ENCODE measurements around the gene TTC39A.

DNA sequence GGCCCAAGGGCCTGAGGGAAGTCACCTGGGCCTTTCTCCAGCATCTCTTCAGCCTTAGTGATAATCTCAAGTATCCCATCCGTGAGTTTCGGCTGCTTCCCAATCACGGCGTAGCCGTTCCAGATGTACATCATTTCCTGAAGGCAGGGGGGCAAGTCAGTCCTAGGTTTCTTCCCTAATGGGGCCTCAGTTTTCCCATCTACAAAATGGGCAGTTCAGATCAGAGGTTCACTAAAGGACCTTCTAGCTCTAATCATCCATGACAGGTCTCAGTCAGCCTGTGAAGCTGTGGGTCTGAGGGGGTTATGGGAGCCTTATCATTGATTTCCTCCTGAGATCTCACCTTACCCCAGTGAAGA lies 39.9 kb downstream of the TTC39A start:
- TF ChIP-seq, protein P1, sequence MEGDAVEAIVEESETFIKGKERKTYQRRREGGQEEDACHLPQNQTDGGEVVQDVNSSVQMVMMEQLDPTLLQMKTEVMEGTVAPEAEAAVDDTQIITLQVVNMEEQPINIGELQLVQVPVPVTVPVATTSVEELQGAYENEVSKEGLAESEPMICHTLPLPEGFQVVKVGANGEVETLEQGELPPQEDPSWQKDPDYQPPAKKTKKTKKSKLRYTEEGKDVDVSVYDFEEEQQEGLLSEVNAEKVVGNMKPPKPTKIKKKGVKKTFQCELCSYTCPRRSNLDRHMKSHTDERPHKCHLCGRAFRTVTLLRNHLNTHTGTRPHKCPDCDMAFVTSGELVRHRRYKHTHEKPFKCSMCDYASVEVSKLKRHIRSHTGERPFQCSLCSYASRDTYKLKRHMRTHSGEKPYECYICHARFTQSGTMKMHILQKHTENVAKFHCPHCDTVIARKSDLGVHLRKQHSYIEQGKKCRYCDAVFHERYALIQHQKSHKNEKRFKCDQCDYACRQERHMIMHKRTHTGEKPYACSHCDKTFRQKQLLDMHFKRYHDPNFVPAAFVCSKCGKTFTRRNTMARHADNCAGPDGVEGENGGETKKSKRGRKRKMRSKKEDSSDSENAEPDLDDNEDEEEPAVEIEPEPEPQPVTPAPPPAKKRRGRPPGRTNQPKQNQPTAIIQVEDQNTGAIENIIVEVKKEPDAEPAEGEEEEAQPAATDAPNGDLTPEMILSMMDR (IDR thresholded peaks at IDR 0.05): no peak
- no peak for TF ChIP-seq POLR2AphosphoS5 (IDR thresholded peaks at IDR 0.05; ENCODE audit: insufficient read depth in 1 of 2, low read depth in 1 of 2)

All from vagina (tissue), 2 donors.